K562 (cell line): ENCODE data around the gene BEST4. TPM values are rescaled to one million over a fixed set of nuclear protein-coding genes. Genes with fewer than 3 reads are reported as not detected.

Experiments
- BCL6 ChIP-seq: fragments of 250-450 bp; sonication (Bioruptor Pico); IDR thresholded peaks from 2 replicates; pipeline ENCODE4 v1.4.0; 2020
- CTBP1 ChIP-seq: fragments of 450-650 bp; IDR thresholded peaks from 2 replicates; pipeline ENCODE4 v1.6.1; 2016; ENCODE audit warnings: borderline replicate concordance
- E2F6 ChIP-seq, 2 experiments: IDR thresholded peaks; 2 replicates each; pipeline ENCODE4 v1.6.1; 2011; ENCODE audit warnings: borderline replicate concordance in 1 of 2, control low read depth in 1 of 2, low read depth in 1 of 2, low read length in 1 of 2, mild to moderate bottlenecking in 1 of 2, mixed read lengths in 1 of 2, moderate library complexity in 1 of 2; ENCODE audit not compliant: insufficient read depth in 1 of 2, insufficient read length in 1 of 2, poor library complexity in 1 of 2, severe bottlenecking in 1 of 2; ENCODE audit errors: extremely low read depth in 1 of 2
- HDAC1 ChIP-seq, 2 experiments: fragments of 450-650 bp; IDR thresholded peaks; 2 replicates each; pipeline ENCODE4 v1.6.1; 2016 to 2017; ENCODE audit warnings: inconsistent platforms in 1 of 2, mild to moderate bottlenecking in 1 of 2, moderate library complexity in 1 of 2
- HMG20B ChIP-seq: fragments of 250-450 bp; sonication (Bioruptor Pico); IDR thresholded peaks from 2 replicates; pipeline ENCODE4 v1.5.0; 2021; ENCODE audit warnings: mild to moderate bottlenecking
- HNRNPUL1 ChIP-seq: fragments of 200-400 bp; formaldehyde crosslinking; IDR thresholded peaks from 2 replicates; pipeline ENCODE4 v1.6.1; 2017; ENCODE audit warnings: low read length
- JUNB ChIP-seq: fragments of 450-650 bp; formaldehyde crosslinking; conservative IDR thresholded peaks from 2 replicates; pipeline ENCODE4 v1.4.0; 2020; ENCODE audit warnings: mild to moderate bottlenecking
- NFE2L1 ChIP-seq: fragments of 450-650 bp; IDR thresholded peaks from 2 replicates; pipeline ENCODE4 v1.6.1; 2016; ENCODE audit warnings: missing genetic modification characterization, low read depth, mild to moderate bottlenecking, missing compliant biosample characterization, moderate library complexity, borderline replicate concordance
- SMAD4 ChIP-seq: fragments of 250-450 bp; sonication (Bioruptor Pico); conservative IDR thresholded peaks from 2 replicates; pipeline ENCODE4 v1.8.0; 2021; ENCODE audit warnings: inconsistent platforms, mild to moderate bottlenecking, moderate library complexity
- TCF7L2 ChIP-seq: fragments of 150-350 bp; IDR thresholded peaks from 2 replicates; pipeline ENCODE4 v1.6.1; 2016; ENCODE audit warnings: low read depth, mild to moderate bottlenecking, low read length, moderate library complexity
- ZNF263 ChIP-seq: sonication (generic); formaldehyde crosslinking; IDR thresholded peaks from 2 replicates; pipeline ENCODE4 v1.8.0; 2022; ENCODE audit warnings: mild to moderate bottlenecking, missing genetic modification reagents, borderline replicate concordance
- polyA plus RNA-seq, 8 experiments: library from polyadenylated mRNA; depleted of rRNA in 4 of 8; stranded (reverse) in 5 of 8; unstranded in 3 of 8; fragments of >200 nt; fragmentation: Nextera tagmentation in 2 of 8; fragmentation: Illumina TruSeq in 1 of 8; extraction: Ambion mirVana in 2 of 8; extraction: Trizol in 1 of 8; gene quantifications; 2 replicates each; pipeline versions ENCODE4 v1.2.1 to v1.2.3, GENCODE V29; 2011 to 2014; ENCODE audit warnings: inconsistent platforms in 1 of 8, missing spikeins in 1 of 8
- total RNA-seq, 7 experiments: library from RNA; depleted of rRNA in 6 of 7; stranded (reverse); fragments of >200 nt in 6 of 7; fragmentation: Illumina TruSeq in 2 of 7; extraction: Trizol in 2 of 7; gene quantifications; 2 replicates each; pipeline versions ENCODE4 v1.2.1 to v1.2.3, GENCODE V29; 2011 to 2021; ENCODE audit warnings: low replicate concordance in 1 of 7
- TF ChIP-seq, protein P1 (sequence below), 2 experiments: fragments of 250-450 bp in 1 of 2; fragments of 450-650 bp in 1 of 2; sonication (Bioruptor Pico) in 1 of 2; IDR thresholded peaks; 2 replicates each; pipeline versions ENCODE4 v1.6.1 to v1.8.0; 2016 to 2021; ENCODE audit warnings: mild to moderate bottlenecking in 2 of 2, moderate library complexity in 2 of 2, missing compliant biosample characterization in 1 of 2, missing genetic modification characterization in 1 of 2
- TF ChIP-seq, protein P2 (sequence below): fragments of 450-650 bp; conservative IDR thresholded peaks from 2 replicates; pipeline ENCODE4 v1.6.1; 2016; ENCODE audit warnings: missing genetic modification characterization, low read depth, mild to moderate bottlenecking, missing compliant biosample characterization, moderate library complexity
- TF ChIP-seq, protein P3 (sequence below), 2 experiments: IDR thresholded peaks in 1 of 2; conservative IDR thresholded peaks in 1 of 2; 2 replicates each; pipeline ENCODE4 v1.6.1; 2016; ENCODE audit warnings: low read depth in 2 of 2, mild to moderate bottlenecking in 1 of 2, missing compliant biosample characterization in 1 of 2, missing genetic modification characterization in 1 of 2, moderate library complexity in 1 of 2
- TF ChIP-seq, protein P4 (sequence below): fragments of 200-800 bp; sonication (Bioruptor generic); IDR thresholded peaks from 2 replicates; pipeline ENCODE4 v1.6.1; 2017; ENCODE audit warnings: missing genetic modification characterization, missing compliant biosample characterization

Gene BEST4
- total and polyA plus RNA-seq, 9 of the 15 experiments (the other 6 are each of a cell fraction or from before 2014, with no cell fraction given), result 0.07 to 0.11 TPM; not detected in 7

DNA sequence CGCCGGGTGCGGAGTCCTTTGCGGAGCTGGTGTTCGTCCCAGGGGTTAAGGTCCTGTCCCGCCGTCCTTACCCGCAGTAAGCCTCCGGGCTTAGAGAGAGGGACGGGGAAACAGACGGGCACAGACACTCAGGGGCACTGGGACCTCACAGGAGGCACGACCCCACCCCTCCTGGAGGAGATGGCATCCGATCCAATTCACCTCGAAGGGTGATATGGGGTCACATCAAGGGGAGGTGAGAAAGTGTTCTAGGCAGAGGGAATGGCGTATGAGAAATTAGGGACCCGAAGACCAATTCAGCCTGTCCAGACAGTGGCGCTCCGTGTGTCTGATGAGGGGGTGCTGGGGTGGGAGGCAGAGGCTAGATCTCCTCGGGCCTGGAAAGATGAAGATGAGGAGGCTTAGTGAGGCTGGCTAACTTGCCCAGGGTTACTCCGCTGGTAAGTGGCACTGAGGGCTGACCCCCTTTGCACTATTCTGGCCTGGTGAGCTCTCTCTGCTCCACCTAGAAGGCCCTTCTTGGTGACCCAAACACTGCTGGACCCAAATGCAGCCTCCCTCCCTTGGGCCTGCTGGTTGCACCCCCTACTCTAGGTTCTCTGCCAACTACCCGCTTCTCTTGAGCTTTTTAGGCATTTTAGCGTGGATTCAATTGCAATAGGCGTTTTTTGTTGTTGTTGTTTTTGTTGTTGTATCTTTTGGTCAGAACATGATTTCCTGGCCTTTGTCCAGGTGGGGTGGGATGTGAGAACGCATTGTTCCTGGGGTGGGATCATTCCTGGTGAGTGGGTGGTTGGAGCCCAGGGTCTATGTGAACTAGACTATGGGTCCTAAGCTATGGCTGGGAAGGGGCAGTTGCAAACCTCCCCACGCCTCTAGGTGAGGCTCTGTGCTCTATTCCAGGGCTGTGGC is 32.6 kb upstream of the BEST4 start (continued):
- TF ChIP-seq BCL6, result no peak
- TF ChIP-seq TCF7L2, result no peak
- TF ChIP-seq, protein P1, sequence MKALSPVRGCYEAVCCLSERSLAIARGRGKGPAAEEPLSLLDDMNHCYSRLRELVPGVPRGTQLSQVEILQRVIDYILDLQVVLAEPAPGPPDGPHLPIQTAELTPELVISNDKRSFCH (CRISPR knock-in tag; IDR thresholded peaks at IDR 0.05), result no peak
- TF ChIP-seq, protein P1 (tag; IDR thresholded peaks at IDR 0.05), result no peak
- 0 out of 2 replicates have a peak, but pooled peaks have one; percentile 28 for TF ChIP-seq CTBP1
- no peak for TF ChIP-seq HNRNPUL1
- TF ChIP-seq ZNF263 (CRISPR knock-in tag), result 0 out of 2 replicates have a peak, but pooled peaks have one; percentile 9
- TF ChIP-seq SMAD4, result peak; percentile 42; the same call in 1 of the 2 replicates
- TF ChIP-seq, protein P2, sequence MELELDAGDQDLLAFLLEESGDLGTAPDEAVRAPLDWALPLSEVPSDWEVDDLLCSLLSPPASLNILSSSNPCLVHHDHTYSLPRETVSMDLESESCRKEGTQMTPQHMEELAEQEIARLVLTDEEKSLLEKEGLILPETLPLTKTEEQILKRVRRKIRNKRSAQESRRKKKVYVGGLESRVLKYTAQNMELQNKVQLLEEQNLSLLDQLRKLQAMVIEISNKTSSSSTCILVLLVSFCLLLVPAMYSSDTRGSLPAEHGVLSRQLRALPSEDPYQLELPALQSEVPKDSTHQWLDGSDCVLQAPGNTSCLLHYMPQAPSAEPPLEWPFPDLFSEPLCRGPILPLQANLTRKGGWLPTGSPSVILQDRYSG (tag), result peak; percentile 69; the same call in 1 of the 2 replicates
- TF ChIP-seq E2F6 (IDR thresholded peaks at IDR 0.05; ENCODE audit: borderline replicate concordance in 1 of 2, extremely low read depth in 1 of 2, insufficient read depth in 1 of 2, insufficient read length in 1 of 2, low read depth in 1 of 2, low read length in 1 of 2, poor library complexity in 1 of 2, severe bottlenecking in 1 of 2), result no peak
- TF ChIP-seq HMG20B, result no peak
- TF ChIP-seq, protein P3, sequence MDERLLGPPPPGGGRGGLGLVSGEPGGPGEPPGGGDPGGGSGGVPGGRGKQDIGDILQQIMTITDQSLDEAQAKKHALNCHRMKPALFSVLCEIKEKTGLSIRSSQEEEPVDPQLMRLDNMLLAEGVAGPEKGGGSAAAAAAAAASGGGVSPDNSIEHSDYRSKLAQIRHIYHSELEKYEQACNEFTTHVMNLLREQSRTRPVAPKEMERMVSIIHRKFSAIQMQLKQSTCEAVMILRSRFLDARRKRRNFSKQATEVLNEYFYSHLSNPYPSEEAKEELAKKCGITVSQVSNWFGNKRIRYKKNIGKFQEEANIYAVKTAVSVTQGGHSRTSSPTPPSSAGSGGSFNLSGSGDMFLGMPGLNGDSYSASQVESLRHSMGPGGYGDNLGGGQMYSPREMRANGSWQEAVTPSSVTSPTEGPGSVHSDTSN (CRISPR knock-in tag; IDR thresholded peaks at IDR 0.05; ENCODE audit: low read depth), result no peak
- TF ChIP-seq, protein P3 (tag; conservative IDR thresholded peaks at IDR 0.05; ENCODE audit: low read depth), result no peak
- no peak for TF ChIP-seq NFE2L1 (tag)
- peak in 1 of 2 experiments; percentile 23; a peak in 1 of 4 replicates for TF ChIP-seq HDAC1 (IDR thresholded peaks at IDR 0.05)
- TF ChIP-seq, protein P4, sequence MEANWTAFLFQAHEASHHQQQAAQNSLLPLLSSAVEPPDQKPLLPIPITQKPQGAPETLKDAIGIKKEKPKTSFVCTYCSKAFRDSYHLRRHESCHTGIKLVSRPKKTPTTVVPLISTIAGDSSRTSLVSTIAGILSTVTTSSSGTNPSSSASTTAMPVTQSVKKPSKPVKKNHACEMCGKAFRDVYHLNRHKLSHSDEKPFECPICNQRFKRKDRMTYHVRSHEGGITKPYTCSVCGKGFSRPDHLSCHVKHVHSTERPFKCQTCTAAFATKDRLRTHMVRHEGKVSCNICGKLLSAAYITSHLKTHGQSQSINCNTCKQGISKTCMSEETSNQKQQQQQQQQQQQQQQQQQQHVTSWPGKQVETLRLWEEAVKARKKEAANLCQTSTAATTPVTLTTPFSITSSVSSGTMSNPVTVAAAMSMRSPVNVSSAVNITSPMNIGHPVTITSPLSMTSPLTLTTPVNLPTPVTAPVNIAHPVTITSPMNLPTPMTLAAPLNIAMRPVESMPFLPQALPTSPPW, result no peak
- TF ChIP-seq JUNB (CRISPR knock-in tag), result no peak
